ENCODE measurements around the gene C6orf52.

The C6orf52 gene

GRCh38 chr6:10633216-10633615, 61.2 kb downstream of the C6orf52 start:
- no peaks in the 10 kb centered on the region for H3K27me3 ChIP-seq (ENCODE audit: control insufficient read depth, insufficient read depth, low read length)
- no peaks in the 10 kb centered on the region for H3K36me3 ChIP-seq (ENCODE audit: control insufficient read depth, insufficient read depth, low read length)
- H3K4me1 ChIP-seq (ENCODE audit: control insufficient read depth, insufficient read depth, low read length) = no peaks in the 10 kb centered on the region
- no peak overlapping the region for H3K9ac ChIP-seq (ENCODE audit: low read depth, low read length)
- H3K9me3 ChIP-seq (ENCODE audit: control insufficient read depth, insufficient read depth, low read length) = no peaks in the 10 kb centered on the region
- H3K4me3 ChIP-seq (ENCODE audit: low read depth, low read length) = no peak overlapping the region

DNA sequence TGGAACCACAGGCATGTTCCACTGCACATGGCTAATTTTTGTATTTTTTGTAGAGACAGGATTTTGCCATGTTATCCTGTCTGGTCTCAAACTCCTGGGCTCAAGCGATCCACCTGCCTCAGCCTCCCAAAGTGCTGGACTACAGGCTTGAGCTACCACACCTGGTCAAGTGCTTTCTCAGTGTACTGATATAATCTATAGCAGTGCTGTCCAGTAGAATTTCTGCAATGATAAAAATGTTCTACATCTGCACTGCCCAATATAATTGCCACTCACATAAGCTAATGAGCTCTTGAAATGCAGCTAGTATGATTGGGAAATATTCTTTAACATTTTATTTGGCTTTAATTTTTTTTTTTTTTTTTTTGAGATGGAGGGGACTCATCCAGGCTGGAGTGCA, 64.2 kb downstream of the C6orf52 start:
- H3K9ac ChIP-seq (ENCODE audit: low read depth, low read length) = no peak overlapping the region
- no peaks in the 10 kb centered on the region for H3K27me3 ChIP-seq (ENCODE audit: control insufficient read depth, insufficient read depth, low read length)
- no peaks in the 10 kb centered on the region for H3K4me1 ChIP-seq (ENCODE audit: control insufficient read depth, insufficient read depth, low read length)
- no peaks in the 10 kb centered on the region for H3K9me3 ChIP-seq (ENCODE audit: control insufficient read depth, insufficient read depth, low read length)
- H3K4me3 ChIP-seq (ENCODE audit: low read depth, low read length) = no peak overlapping the region
- H3K36me3 ChIP-seq (ENCODE audit: control insufficient read depth, insufficient read depth, low read length) = peaks cover 9% of the 10 kb centered on the region

DNA sequence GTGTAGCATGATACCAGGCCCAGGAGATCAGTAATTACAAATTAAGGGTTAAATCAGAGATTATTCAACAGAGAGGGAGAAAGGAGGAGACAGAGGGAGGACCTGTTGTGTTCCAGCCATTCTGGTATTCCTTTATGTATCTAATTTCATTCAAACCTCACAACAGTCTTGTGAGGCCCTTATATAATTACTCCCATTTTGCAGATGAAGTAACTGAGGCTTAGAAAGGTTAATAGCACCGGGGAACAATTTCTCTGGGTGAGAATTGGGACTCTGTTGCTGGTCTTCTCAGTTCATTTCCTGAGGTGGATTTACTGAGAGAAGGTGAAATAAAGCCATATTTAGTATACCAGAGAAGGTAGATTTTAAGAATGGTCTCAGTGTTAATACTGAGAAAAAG, 66.6 kb downstream of the C6orf52 start:
- no peaks in the 10 kb centered on the region for H3K9me3 ChIP-seq (ENCODE audit: control insufficient read depth, insufficient read depth, low read length)
- H3K4me1 ChIP-seq (ENCODE audit: control insufficient read depth, insufficient read depth, low read length) = no peaks in the 10 kb centered on the region
- H3K36me3 ChIP-seq (ENCODE audit: control insufficient read depth, insufficient read depth, low read length) = peaks cover 15% of the 10 kb centered on the region
- no peak overlapping the region for H3K4me3 ChIP-seq (ENCODE audit: low read depth, low read length)
- no peak overlapping the region for H3K9ac ChIP-seq (ENCODE audit: low read depth, low read length)
- no peaks in the 10 kb centered on the region for H3K27me3 ChIP-seq (ENCODE audit: control insufficient read depth, insufficient read depth, low read length)

DNA sequence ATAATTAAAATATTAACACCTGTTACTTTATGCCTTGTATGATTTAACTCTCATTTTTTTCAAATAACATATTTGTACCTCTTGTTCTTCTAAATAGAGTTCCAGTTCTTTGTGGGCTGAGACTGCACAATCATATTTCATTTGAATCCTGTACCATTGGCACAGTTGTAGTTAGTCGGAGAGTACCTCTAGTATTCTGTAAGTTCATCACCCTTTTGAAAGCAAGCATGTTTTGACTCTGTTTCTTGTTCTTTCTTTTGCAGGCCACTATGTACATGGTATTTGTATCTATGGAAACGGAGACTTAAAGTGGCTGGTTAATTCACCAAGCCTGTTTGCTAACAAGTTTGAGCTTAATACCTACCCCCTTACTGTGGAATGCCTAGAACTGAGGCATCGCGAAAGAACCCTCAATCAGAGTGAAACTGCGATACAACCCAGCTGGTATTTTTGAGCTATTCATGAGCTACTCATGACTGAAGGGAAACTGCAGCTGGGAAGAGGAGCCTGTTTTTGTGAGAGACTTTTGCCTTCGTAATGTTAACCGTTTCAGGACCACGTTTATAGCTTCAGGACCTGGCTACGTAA, 68.2 kb downstream of the C6orf52 start:
- no peak overlapping the region for H3K4me3 ChIP-seq (ENCODE audit: low read depth, low read length)
- no peaks in the 10 kb centered on the region for H3K27me3 ChIP-seq (ENCODE audit: control insufficient read depth, insufficient read depth, low read length)
- H3K4me1 ChIP-seq (ENCODE audit: control insufficient read depth, insufficient read depth, low read length) = no peaks in the 10 kb centered on the region
- H3K9me3 ChIP-seq (ENCODE audit: control insufficient read depth, insufficient read depth, low read length) = no peaks in the 10 kb centered on the region
- H3K9ac ChIP-seq (ENCODE audit: low read depth, low read length) = no peak overlapping the region
- peaks cover 27% of the 10 kb centered on the region for H3K36me3 ChIP-seq (ENCODE audit: control insufficient read depth, insufficient read depth, low read length)

DNA sequence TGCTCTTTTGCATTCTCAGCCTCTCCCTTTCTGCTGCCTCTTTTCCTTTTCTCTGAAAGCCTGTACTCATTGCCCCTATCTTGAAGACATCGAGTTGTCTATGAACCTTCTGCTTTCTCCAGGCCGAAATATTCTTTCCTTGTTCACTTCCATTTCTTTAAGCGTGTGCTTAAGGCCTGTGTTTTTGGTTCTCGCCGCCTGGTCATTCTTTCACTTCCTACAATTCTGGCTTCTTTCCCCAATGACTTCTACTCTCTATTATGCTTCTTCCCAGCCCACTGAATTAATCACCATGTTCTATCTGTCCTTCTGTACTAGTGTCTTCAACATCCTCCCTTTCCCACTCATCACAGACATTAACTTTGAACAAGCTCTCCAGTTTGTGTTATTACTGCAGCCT, 69.6 kb downstream of the C6orf52 start:
- H3K9ac ChIP-seq (ENCODE audit: low read depth, low read length) = no peak overlapping the region
- H3K4me3 ChIP-seq (ENCODE audit: low read depth, low read length) = no peak overlapping the region
- H3K36me3 ChIP-seq (ENCODE audit: control insufficient read depth, insufficient read depth, low read length) = peaks cover 30% of the 10 kb centered on the region
- no peaks in the 10 kb centered on the region for H3K9me3 ChIP-seq (ENCODE audit: control insufficient read depth, insufficient read depth, low read length)
- no peaks in the 10 kb centered on the region for H3K4me1 ChIP-seq (ENCODE audit: control insufficient read depth, insufficient read depth, low read length)
- no peaks in the 10 kb centered on the region for H3K27me3 ChIP-seq (ENCODE audit: control insufficient read depth, insufficient read depth, low read length)

GRCh38 chr6:10621847-10622246, 72.6 kb downstream of the C6orf52 start:
- Histone ChIP-seq H3K4me1 (ENCODE audit: control insufficient read depth, insufficient read depth, low read length) (no peaks in the 10 kb centered on the region), H3K9me3 (ENCODE audit: control insufficient read depth, insufficient read depth, low read length) (no peaks in the 10 kb centered on the region), H3K9ac (ENCODE audit: low read depth, low read length) (no peak overlapping the region), H3K36me3 (ENCODE audit: control insufficient read depth, insufficient read depth, low read length) (peaks cover 25% of the 10 kb centered on the region), H3K4me3 (ENCODE audit: low read depth, low read length) (no peak overlapping the region), H3K27me3 (ENCODE audit: control insufficient read depth, insufficient read depth, low read length) (no peaks in the 10 kb centered on the region)
